ENCODE results near the gene POC1A.
"Not testable (repeated sequence)": the region's sequence is repeated elsewhere in the genome, so short reads cannot be mapped to it uniquely, and the experiment has no call there.

POC1A gene

GRCh38 chr3:52036222-52036694 is 118.0 kb downstream of the POC1A start:
- Histone ChIP-seq H3K4me3 (no peak overlapping the region), H3K27me3 (no peaks in the 10 kb centered on the region), H3K36me3 (no peaks in the 10 kb centered on the region), H3K9me3 (no peaks in the 10 kb centered on the region), H3K27ac (no peak overlapping the region), H3K4me1 (peaks cover 0 to 13% (median 4%) of the 10 kb centered on the region in 4 donors)
- TF ChIP-seq CTCF (IDR thresholded peaks at IDR 0.05): no peak
- intact Hi-C loops (cut with DNase I; ENCODE audit: low total_unique reads): no loop called here
- no peak for DNase-seq

GRCh38 chr3:52034651-52035050 is 119.6 kb downstream of the POC1A start:
- peaks cover 0 to 2% (median 0%) of the 10 kb centered on the region in 4 donors for H3K4me1 ChIP-seq
- no peaks in the 10 kb centered on the region for H3K27me3 ChIP-seq
- no peak for DNase-seq
- intact Hi-C loops (cut with DNase I; ENCODE audit: low total_unique reads): no loop called here
- TF ChIP-seq CTCF (IDR thresholded peaks at IDR 0.05): no peak
- no peak overlapping the region for H3K4me3 ChIP-seq
- H3K36me3 ChIP-seq: no peaks in the 10 kb centered on the region
- H3K9me3 ChIP-seq: no peaks in the 10 kb centered on the region
- H3K27ac ChIP-seq: no peak overlapping the region

GRCh38 chr3:52034212-52034611 is 120.0 kb downstream of the POC1A start:
- Histone ChIP-seq H3K4me1 (no peaks in the 10 kb centered on the region), H3K27ac (no peak overlapping the region), H3K27me3 (no peaks in the 10 kb centered on the region), H3K4me3 (no peak overlapping the region), H3K9me3 (no peaks in the 10 kb centered on the region), H3K36me3 (no peaks in the 10 kb centered on the region)
- no peak for TF ChIP-seq CTCF (IDR thresholded peaks at IDR 0.05)
- intact Hi-C loops (cut with DNase I; ENCODE audit: low total_unique reads): no loop called here
- no peak for DNase-seq

- H3K36me3 ChIP-seq; intact Hi-C loops (cut with DNase I; ENCODE audit: low total_unique reads); H3K9me3 ChIP-seq; H3K4me3 ChIP-seq; DNase-seq; H3K27ac ChIP-seq; H3K4me1 ChIP-seq; H3K27me3 ChIP-seq: not testable (repeated sequence)
Observed at GRCh38 chr3:52033748-52034147, 120.5 kb downstream of the POC1A start.

- H3K27ac ChIP-seq: no peak overlapping the region
- H3K4me1 ChIP-seq: no peaks in the 10 kb centered on the region
- intact Hi-C loops (cut with DNase I; ENCODE audit: low total_unique reads): no loop called here
- no peaks in the 10 kb centered on the region for H3K36me3 ChIP-seq
- TF ChIP-seq CTCF (IDR thresholded peaks at IDR 0.05): no peak
- H3K27me3 ChIP-seq: no peaks in the 10 kb centered on the region
- H3K4me3 ChIP-seq: no peak overlapping the region
- no peak for DNase-seq
- H3K9me3 ChIP-seq: no peaks in the 10 kb centered on the region
Observed at GRCh38 chr3:52032702-52033408, 121.4 kb downstream of the POC1A start.

- Histone ChIP-seq H3K4me3 (no peak overlapping the region), H3K36me3 (no peaks in the 10 kb centered on the region), H3K4me1 (no peaks in the 10 kb centered on the region), H3K27me3 (no peaks in the 10 kb centered on the region), H3K9me3 (no peaks in the 10 kb centered on the region), H3K27ac (no peak overlapping the region)
- intact Hi-C loops (cut with DNase I; ENCODE audit: low total_unique reads): no loop called here
- TF ChIP-seq CTCF (IDR thresholded peaks at IDR 0.05): no peak
- no peak for DNase-seq
Observed at GRCh38 chr3:52031896-52032295, 122.3 kb downstream of the POC1A start.

Data from tibial artery (tissue), 4 donors.